ENCODE results near the gene WRNIP1.

The WRNIP1 gene

DNA sequence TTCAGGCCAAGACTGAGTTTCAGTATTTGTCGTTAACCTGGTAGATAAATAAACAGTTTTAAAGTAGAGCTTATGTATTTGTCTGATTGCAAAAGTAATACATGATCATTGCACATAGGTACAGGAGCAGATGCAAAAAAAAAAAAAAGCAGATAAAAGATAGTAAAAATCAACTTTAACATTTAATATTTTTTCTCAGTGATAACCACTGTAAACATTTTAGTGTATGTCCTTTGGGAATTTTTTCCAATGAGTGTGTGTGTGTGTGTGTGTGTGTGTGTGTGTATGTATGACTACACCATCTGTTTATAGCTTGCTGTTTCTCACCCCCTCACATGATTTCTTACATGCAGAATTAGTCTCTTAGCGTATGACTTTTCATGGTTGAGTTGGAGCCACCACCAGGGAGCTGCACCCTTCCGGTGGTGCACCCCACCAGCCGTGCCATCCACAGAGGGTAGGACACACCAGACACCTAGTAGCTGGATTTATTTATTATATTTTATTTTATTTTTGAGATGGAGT lies 26.3 kb downstream of the WRNIP1 start:
- Histone ChIP-seq H4K20me1 (ENCODE audit: low read depth, low read length) (no peaks in the 10 kb centered on the region), H3K4me3 (ENCODE audit: insufficient read depth, low read length, poor library complexity, severe bottlenecking) (no peak overlapping the region), H3F3A (ENCODE audit: insufficient read depth) (peaks cover 15% of the 10 kb centered on the region), H3K9me2 (replicated peaks; ENCODE audit: insufficient read depth, low read length) (no peaks in the 10 kb centered on the region), H2AFZ (ENCODE audit: low read depth, low read length, severe bottlenecking) (no peak overlapping the region), H3K36me3 (ENCODE audit: low read length) (no peaks in the 10 kb centered on the region), H3K27ac (ENCODE audit: low read depth, low read length) (no peak overlapping the region), H3K27me3 (ENCODE audit: low read length) (no peaks in the 10 kb centered on the region), H3K4me2 (ENCODE audit: low read depth, low read length, poor library complexity, severe bottlenecking) (no peak overlapping the region), H3K9me3 (ENCODE audit: insufficient read depth, low read length) (no peaks in the 10 kb centered on the region), H3K79me2 (ENCODE audit: insufficient read depth, low read length) (peaks cover 5% of the 10 kb centered on the region; the same call in 1 of the 2 replicates), H3K9ac (ENCODE audit: low read length) (no peak overlapping the region)
- TF ChIP-seq, protein P1, sequence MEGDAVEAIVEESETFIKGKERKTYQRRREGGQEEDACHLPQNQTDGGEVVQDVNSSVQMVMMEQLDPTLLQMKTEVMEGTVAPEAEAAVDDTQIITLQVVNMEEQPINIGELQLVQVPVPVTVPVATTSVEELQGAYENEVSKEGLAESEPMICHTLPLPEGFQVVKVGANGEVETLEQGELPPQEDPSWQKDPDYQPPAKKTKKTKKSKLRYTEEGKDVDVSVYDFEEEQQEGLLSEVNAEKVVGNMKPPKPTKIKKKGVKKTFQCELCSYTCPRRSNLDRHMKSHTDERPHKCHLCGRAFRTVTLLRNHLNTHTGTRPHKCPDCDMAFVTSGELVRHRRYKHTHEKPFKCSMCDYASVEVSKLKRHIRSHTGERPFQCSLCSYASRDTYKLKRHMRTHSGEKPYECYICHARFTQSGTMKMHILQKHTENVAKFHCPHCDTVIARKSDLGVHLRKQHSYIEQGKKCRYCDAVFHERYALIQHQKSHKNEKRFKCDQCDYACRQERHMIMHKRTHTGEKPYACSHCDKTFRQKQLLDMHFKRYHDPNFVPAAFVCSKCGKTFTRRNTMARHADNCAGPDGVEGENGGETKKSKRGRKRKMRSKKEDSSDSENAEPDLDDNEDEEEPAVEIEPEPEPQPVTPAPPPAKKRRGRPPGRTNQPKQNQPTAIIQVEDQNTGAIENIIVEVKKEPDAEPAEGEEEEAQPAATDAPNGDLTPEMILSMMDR (IDR thresholded peaks at IDR 0.05; ENCODE audit: insufficient read depth, low read length, poor library complexity, severe bottlenecking): no peak
- no peak for TF ChIP-seq EZH2phosphoT487 (conservative IDR thresholded peaks at IDR 0.05; ENCODE audit: low read length)

DNA sequence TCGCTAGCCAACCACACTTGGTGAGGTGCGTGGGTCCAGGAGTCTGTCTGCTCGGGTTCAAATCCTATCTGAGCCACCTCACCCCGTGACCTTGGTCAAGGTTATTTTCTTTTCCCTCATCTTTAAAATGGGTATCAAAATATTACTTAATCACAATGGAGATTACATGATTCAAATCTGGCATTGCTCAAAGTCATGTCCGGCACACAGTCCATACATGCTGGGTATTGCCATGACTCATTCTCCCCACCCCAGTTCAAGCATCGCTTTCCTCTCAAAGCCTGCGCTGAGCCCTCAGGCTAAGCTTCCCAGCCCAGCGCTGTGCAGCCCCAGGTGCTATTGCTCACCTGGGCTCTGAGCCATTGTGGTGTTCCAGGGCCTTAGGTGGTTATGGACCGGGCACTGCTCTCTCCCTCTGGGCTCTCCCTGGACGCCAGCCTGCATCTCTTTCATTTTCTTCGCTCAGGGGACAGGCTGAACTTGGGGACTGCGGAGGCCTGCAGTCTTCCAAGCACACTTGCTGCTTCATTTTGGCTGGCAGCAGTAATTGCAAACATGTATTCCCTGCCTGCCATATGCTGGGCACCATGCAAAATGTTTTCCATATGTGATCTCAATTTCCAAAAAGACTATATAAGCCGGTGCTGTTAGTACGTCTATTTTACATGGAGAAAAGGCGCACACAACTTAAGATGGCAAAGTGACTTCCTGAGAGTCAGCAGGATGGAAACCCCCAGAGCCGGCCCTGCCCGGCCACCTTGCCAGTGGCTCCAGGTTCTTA lies 27.3 kb downstream of the WRNIP1 start:
- TF ChIP-seq EZH2phosphoT487 (conservative IDR thresholded peaks at IDR 0.05; ENCODE audit: low read length): no peak
- TF ChIP-seq, protein P1 (IDR thresholded peaks at IDR 0.05; ENCODE audit: insufficient read depth, low read length, poor library complexity, severe bottlenecking): no peak
- no peak overlapping the region for H3K27ac ChIP-seq (ENCODE audit: low read depth, low read length)
- no peaks in the 10 kb centered on the region for H3K9me3 ChIP-seq (ENCODE audit: insufficient read depth, low read length)
- H3K27me3 ChIP-seq (ENCODE audit: low read length): no peaks in the 10 kb centered on the region
- peaks cover 15% of the 10 kb centered on the region for H3F3A ChIP-seq (ENCODE audit: insufficient read depth)
- H3K9me2 ChIP-seq (replicated peaks; ENCODE audit: insufficient read depth, low read length): no peaks in the 10 kb centered on the region
- H3K4me3 ChIP-seq (ENCODE audit: insufficient read depth, low read length, poor library complexity, severe bottlenecking): no peak overlapping the region
- no peaks in the 10 kb centered on the region for H3K36me3 ChIP-seq (ENCODE audit: low read length)
- no peak overlapping the region for H3K4me2 ChIP-seq (ENCODE audit: low read depth, low read length, poor library complexity, severe bottlenecking)
- H3K79me2 ChIP-seq (ENCODE audit: insufficient read depth, low read length): peaks cover under 1% of the 10 kb centered on the region; the same call in 1 of the 2 replicates
- no peak overlapping the region for H2AFZ ChIP-seq (ENCODE audit: low read depth, low read length, severe bottlenecking)
- H3K9ac ChIP-seq (ENCODE audit: low read length): no peak overlapping the region
- no peaks in the 10 kb centered on the region for H4K20me1 ChIP-seq (ENCODE audit: low read depth, low read length)

DNA sequence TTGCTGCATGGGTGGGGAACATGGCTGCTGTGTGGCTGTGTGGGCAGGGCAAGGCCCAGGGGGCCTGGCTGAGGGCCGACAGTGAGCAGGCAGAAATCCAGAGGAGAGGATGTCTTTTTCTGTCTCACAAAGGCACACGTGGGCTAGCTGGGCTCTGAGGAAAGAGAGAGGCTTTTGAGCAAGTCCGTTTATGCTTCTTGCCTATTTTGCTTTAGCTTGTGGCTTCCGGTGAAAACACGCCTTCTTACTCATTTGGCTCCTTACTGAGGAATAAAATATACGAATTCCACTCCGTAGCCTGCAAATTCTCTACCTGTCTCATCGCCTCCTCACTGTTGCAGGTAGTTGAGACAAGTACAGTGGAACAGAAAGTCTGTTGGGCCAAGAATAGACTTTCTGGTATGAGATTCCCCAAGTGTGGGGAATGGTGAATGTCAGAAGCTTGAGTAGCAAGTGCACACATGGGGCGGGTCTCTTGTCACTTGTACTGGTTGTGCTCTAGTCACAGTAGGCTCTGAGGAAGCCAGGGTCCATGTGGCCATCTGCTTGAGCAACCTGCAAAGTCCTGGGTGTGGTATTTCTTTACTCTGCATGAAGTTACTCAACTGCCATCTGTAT lies 28.4 kb downstream of the WRNIP1 start:
- H4K20me1 ChIP-seq (ENCODE audit: low read depth, low read length): no peaks in the 10 kb centered on the region
- H3K36me3 ChIP-seq (ENCODE audit: low read length): no peaks in the 10 kb centered on the region
- no peaks in the 10 kb centered on the region for H3K79me2 ChIP-seq (ENCODE audit: insufficient read depth, low read length)
- no peak overlapping the region for H2AFZ ChIP-seq (ENCODE audit: low read depth, low read length, severe bottlenecking)
- peaks cover 15% of the 10 kb centered on the region for H3F3A ChIP-seq (ENCODE audit: insufficient read depth)
- H3K9ac ChIP-seq (ENCODE audit: low read length): no peak overlapping the region
- no peaks in the 10 kb centered on the region for H3K9me2 ChIP-seq (replicated peaks; ENCODE audit: insufficient read depth, low read length)
- no peak overlapping the region for H3K27ac ChIP-seq (ENCODE audit: low read depth, low read length)
- no peaks in the 10 kb centered on the region for H3K9me3 ChIP-seq (ENCODE audit: insufficient read depth, low read length)
- H3K27me3 ChIP-seq (ENCODE audit: low read length): no peaks in the 10 kb centered on the region
- no peak overlapping the region for H3K4me2 ChIP-seq (ENCODE audit: low read depth, low read length, poor library complexity, severe bottlenecking)
- TF ChIP-seq, protein P1 (IDR thresholded peaks at IDR 0.05; ENCODE audit: insufficient read depth, low read length, poor library complexity, severe bottlenecking): no peak
- TF ChIP-seq EZH2phosphoT487 (conservative IDR thresholded peaks at IDR 0.05; ENCODE audit: low read length): no peak
- no peak overlapping the region for H3K4me3 ChIP-seq (ENCODE audit: insufficient read depth, low read length, poor library complexity, severe bottlenecking)
